Naive thymus-derived CD4-positive, alpha-beta T cell (primary cell): ENCODE data around the gene RNF34. TPM values are rescaled to one million over a fixed set of nuclear protein-coding genes. Genes with fewer than 3 reads are reported as not detected.

Experiments
- ATAC-seq: fragments of 150-1000 bp; cut with Tn5 transposase; 2 replicates; pipeline ENCODE4 v1.10.0; 2021; ENCODE audit warnings: mild to moderate bottlenecking, moderate library complexity
- CTCF ChIA-PET: fragments of 350-600 bp; sonication (Branson Sonifier 250); formaldehyde crosslinking; loops from one replicate; lab custom pipeline; 2021; ENCODE audit warnings: antibody characterized with exemption; lab: Charles Lee
- POLR2A ChIA-PET: fragments of 350-600 bp; sonication (Branson Sonifier 250); formaldehyde crosslinking; loops from one replicate; lab custom pipeline; 2021; ENCODE audit warnings: antibody characterized with exemption, inconsistent platforms; lab: Charles Lee
- DNase-seq, 9 donors: peaks; one replicate each; pipeline versions ENCODE4 v3.0.0 to v3.0.0-alpha.2; 2020 to 2022; ENCODE audit warnings: mixed read lengths in 1 of 9
- H3K27ac ChIP-seq: one replicate; pipeline ENCODE4 v1.7.0; 2013; ENCODE audit warnings: mild to moderate bottlenecking, low read depth, low read length, moderate library complexity
- H3K27me3 ChIP-seq, 2 donors: one replicate each; pipeline ENCODE4 v1.7.0; 2013; ENCODE audit warnings: low read length in 2 of 2, mild to moderate bottlenecking in 2 of 2, moderate library complexity in 2 of 2; ENCODE audit not compliant: control insufficient read depth in 2 of 2, insufficient read depth in 2 of 2
- H3K36me3 ChIP-seq, 3 experiments: 1 replicate in 2 of 3; 2 replicates in 1 of 3; pipeline ENCODE4 v1.7.0; 2013; ENCODE audit warnings: low read length in 3 of 3, mild to moderate bottlenecking in 3 of 3, moderate library complexity in 1 of 3; ENCODE audit not compliant: insufficient read depth in 3 of 3, control insufficient read depth in 2 of 3
- H3K4me1 ChIP-seq, 2 donors: one replicate each; pipeline ENCODE4 v1.7.0; 2013; ENCODE audit warnings: low read length in 2 of 2, mild to moderate bottlenecking in 2 of 2, moderate library complexity in 1 of 2; ENCODE audit not compliant: control insufficient read depth in 2 of 2, insufficient read depth in 2 of 2
- H3K4me3 ChIP-seq: 2 replicates; pipeline ENCODE4 v1.7.0; 2013; ENCODE audit warnings: mild to moderate bottlenecking, low read length
- H3K9me3 ChIP-seq, 3 experiments: 1 replicate in 2 of 3; 2 replicates in 1 of 3; pipeline ENCODE4 v1.7.0; 2013; ENCODE audit warnings: low read length in 3 of 3; ENCODE audit not compliant: control insufficient read depth in 2 of 3
- H3K27ac Mint-ChIP-seq, 9 donors: one replicate each; pipeline ENCODE4 v1.8.0; 2020 to 2022; ENCODE audit warnings: mixed read lengths in 9 of 9, mild to moderate bottlenecking in 8 of 9, moderate library complexity in 5 of 9, inconsistent platforms in 2 of 9
- H3K27me3 Mint-ChIP-seq, 5 donors: one replicate each; pipeline ENCODE4 v1.8.0; 2021 to 2022; ENCODE audit warnings: mixed read lengths in 5 of 5, mild to moderate bottlenecking in 1 of 5
- H3K36me3 Mint-ChIP-seq, 5 donors: one replicate each; pipeline ENCODE4 v1.8.0; 2020 to 2022; ENCODE audit warnings: mixed read lengths in 5 of 5, mild to moderate bottlenecking in 3 of 5, inconsistent platforms in 1 of 5
- H3K4me1 Mint-ChIP-seq, 7 donors: one replicate each; pipeline ENCODE4 v1.8.0; 2020 to 2022; ENCODE audit warnings: mixed read lengths in 7 of 7, mild to moderate bottlenecking in 3 of 7, inconsistent platforms in 1 of 7
- H3K4me3 Mint-ChIP-seq, 10 donors: one replicate each; pipeline ENCODE4 v1.8.0; 2020 to 2022; ENCODE audit warnings: mild to moderate bottlenecking in 10 of 10, mixed read lengths in 10 of 10, moderate library complexity in 6 of 10, inconsistent platforms in 2 of 10
- H3K9me3 Mint-ChIP-seq, 11 donors: one replicate each; pipeline ENCODE4 v1.8.0; 2020 to 2022; ENCODE audit warnings: mixed read lengths in 11 of 11, mild to moderate bottlenecking in 4 of 11, inconsistent platforms in 1 of 11, moderate library complexity in 1 of 11
- intact Hi-C, 2 donors: fragments of 100-400 bp; cut with micrococcal nuclease; formaldehyde crosslinking; loops; one replicate each; pipeline ENCODE4 v1.15.1; 2023
- polyA plus RNA-seq, 2 donors: library from polyadenylated mRNA; unstranded; fragments of 300-500 nt; fragmentation: Illumina TruSeq; gene quantifications; one replicate each; pipeline ENCODE4 v1.2.3, GENCODE V29; 2021
- total RNA-seq, 6 experiments: library from RNA in 5 of 6; stranded (reverse) in 5 of 6; gene quantifications; 1 replicate in 5 of 6; 2 replicates in 1 of 6; pipeline ENCODE4 v1.2.3 and lab custom pipeline; 2021 to 2026

The RNF34 gene
- total and polyA plus RNA-seq, 7 experiments from 2014 or later = 42.5 to 98.4 (median 74.4) TPM

GRCh38 chr12:121443911-121444841 is 44.3 kb downstream of the RNF34 start:
- intact Hi-C loops = loop anchor here (1.0 kb wide), 1 partner anchor 110 kb away; no protein-coding TSS in a partner anchor
- H3K27me3 Mint-ChIP-seq = no peaks in the 10 kb centered on the region

GRCh38 chr12:121444842-121445202 is 44.9 kb downstream of the RNF34 start:
- Histone ChIP-seq H3K4me3 (no peak overlapping the region), H3K4me1 (no peaks in the 10 kb centered on the region), H3K27me3 (no peaks in the 10 kb centered on the region), H3K9me3 (no peaks in the 10 kb centered on the region), H3K27ac (no peak overlapping the region), H3K36me3 (peaks cover 0 to 61% (median 12%) of the 10 kb centered on the region in 3 experiments)
- Mint-ChIP-seq H3K36me3 (peaks cover 3 to 25% (median 7%) of the 10 kb centered on the region in 5 donors), H3K9me3 (peaks cover 0 to 2% (median 0%) of the 10 kb centered on the region in 11 donors), H3K27me3 (no peaks in the 10 kb centered on the region), H3K4me3 (no peak overlapping the region), H3K27ac (peak overlapping the region in 1 of 9 donors; percentile 67), H3K4me1 (peaks cover 0 to 16% (median 7%) of the 10 kb centered on the region in 7 donors)
- POLR2A ChIA-PET = no interaction called here
- ATAC-seq (no peak), DNase-seq (no peak)
- CTCF ChIA-PET = interaction anchor here (0.6 to 1.8 kb wide), 2 partner anchors 17 to 238 kb away, joined by 4 read pairs; no protein-coding TSS in a partner anchor
- intact Hi-C loops = no loop called here

More at GRCh38 chr12:121443911-121444841, 44.3 kb downstream of the RNF34 start:
- Histone ChIP-seq H3K27ac (no peak overlapping the region), H3K4me3 (no peak overlapping the region), H3K9me3 (no peaks in the 10 kb centered on the region), H3K4me1 (no peaks in the 10 kb centered on the region), H3K36me3 (peaks cover 0 to 68% (median 12%) of the 10 kb centered on the region in 3 experiments), H3K27me3 (no peaks in the 10 kb centered on the region)
- Mint-ChIP-seq H3K4me1 (peaks cover 0 to 14% (median 6%) of the 10 kb centered on the region in 7 donors), H3K4me3 (no peak overlapping the region), H3K27ac (peak overlapping the region in 2 of 9 donors; percentile 67 to 69), H3K36me3 (peaks cover 3 to 31% (median 7%) of the 10 kb centered on the region in 5 donors), H3K9me3 (peaks cover 0 to 2% (median 0%) of the 10 kb centered on the region in 11 donors)
- POLR2A ChIA-PET = no interaction called here
- CTCF ChIA-PET = interaction anchor here (0.5 to 3.2 kb wide), 9 partner anchors 12 to 789 kb away, joined by 3 to 28 read pairs (median 3); no protein-coding TSS in a partner anchor
- ATAC-seq = no peak
- DNase-seq = no peak

- ATAC-seq (no peak), DNase-seq (no peak)
- Histone ChIP-seq H3K4me3 (no peak overlapping the region), H3K4me1 (no peaks in the 10 kb centered on the region), H3K36me3 (peaks cover 0 to 43% (median 7%) of the 10 kb centered on the region in 3 experiments), H3K27me3 (no peaks in the 10 kb centered on the region), H3K27ac (no peak overlapping the region), H3K9me3 (no peaks in the 10 kb centered on the region)
- CTCF ChIA-PET = interaction anchor here (0.8 kb wide), 1 partner anchor 111 kb away, joined by 4 read pairs; no protein-coding TSS in a partner anchor
- Mint-ChIP-seq H3K27me3 (no peaks in the 10 kb centered on the region), H3K4me3 (no peak overlapping the region), H3K36me3 (peaks cover 0 to 27% (median 9%) of the 10 kb centered on the region in 5 donors), H3K4me1 (peaks cover 0 to 24% (median 8%) of the 10 kb centered on the region in 7 donors), H3K27ac (peak overlapping the region in 1 of 9 donors; percentile 56), H3K9me3 (peaks cover 0 to 2% (median 0%) of the 10 kb centered on the region in 11 donors)
- POLR2A ChIA-PET = interaction anchor here (0.6 kb wide), 1 partner anchor 400 kb away, joined by 4 read pairs; no protein-coding TSS in a partner anchor
- intact Hi-C loops = no loop called here
Observed at GRCh38 chr12:121446750-121447149, 46.8 kb downstream of the RNF34 start.

GRCh38 chr12:121448771-121449315 is 48.9 kb downstream of the RNF34 start:
- ATAC-seq (no peak), DNase-seq (no peak)
- no peak overlapping the region for H3K4me3 Mint-ChIP-seq
- POLR2A ChIA-PET = no interaction called here
- H3K4me1 Mint-ChIP-seq = peaks cover 0 to 26% (median 8%) of the 10 kb centered on the region in 7 donors
- Histone ChIP-seq H3K36me3 (peaks cover 0 to 37% (median 4%) of the 10 kb centered on the region in 3 experiments), H3K4me1 (no peaks in the 10 kb centered on the region), H3K9me3 (no peaks in the 10 kb centered on the region), H3K4me3 (no peak overlapping the region), H3K27me3 (no peaks in the 10 kb centered on the region), H3K27ac (no peak overlapping the region)
- intact Hi-C loops = no loop called here
- no peaks in the 10 kb centered on the region for H3K27me3 Mint-ChIP-seq
- peaks cover 0 to 33% (median 5%) of the 10 kb centered on the region in 5 donors for H3K36me3 Mint-ChIP-seq
- peaks cover 0 to 2% (median 0%) of the 10 kb centered on the region in 11 donors for H3K9me3 Mint-ChIP-seq
- CTCF ChIA-PET = no interaction called here
- H3K27ac Mint-ChIP-seq = peak overlapping the region in 4 of 9 donors; percentile 9 to 73 (median 20)

- CTCF ChIA-PET = no interaction called here
- peak overlapping the region in 4 of 9 donors; percentile 26 to 54 (median 36) for H3K27ac Mint-ChIP-seq
Observed at GRCh38 chr12:121451961-121452339, 52.0 kb downstream of the RNF34 start.

GRCh38 chr12:121452340-121452984 is 52.5 kb downstream of the RNF34 start:
- H3K36me3 ChIP-seq = peaks cover 0 to 27% (median 0%) of the 10 kb centered on the region in 3 experiments
- no peak overlapping the region for H3K27ac ChIP-seq
- intact Hi-C loops = no loop called here
- Mint-ChIP-seq H3K36me3 (peaks cover 0 to 24% (median 5%) of the 10 kb centered on the region in 5 donors), H3K4me1 (peaks cover 14 to 42% (median 33%) of the 10 kb centered on the region in 7 donors), H3K27me3 (no peaks in the 10 kb centered on the region), H3K4me3 (no peak overlapping the region), H3K9me3 (peaks cover 0 to 2% (median 0%) of the 10 kb centered on the region in 11 donors), H3K27ac (peak overlapping the region in 3 of 9 donors; percentile 33 to 54 (median 38))
- ATAC-seq (peak; percentile 45), DNase-seq (no peak)
- ChIA-PET POLR2A (no interaction called here), CTCF (no interaction called here)
- no peak overlapping the region for H3K4me3 ChIP-seq
- H3K27me3 ChIP-seq = no peaks in the 10 kb centered on the region
- no peaks in the 10 kb centered on the region for H3K4me1 ChIP-seq
- no peaks in the 10 kb centered on the region for H3K9me3 ChIP-seq

More at GRCh38 chr12:121451961-121452339, 52.0 kb downstream of the RNF34 start:
- H3K36me3 Mint-ChIP-seq = peaks cover 0 to 21% (median 5%) of the 10 kb centered on the region in 5 donors
- no peak overlapping the region for H3K27ac ChIP-seq
- H3K36me3 ChIP-seq = peaks cover 0 to 27% (median 0%) of the 10 kb centered on the region in 3 experiments
- DNase-seq = no peak
- H3K27me3 ChIP-seq = no peaks in the 10 kb centered on the region
- H3K4me1 Mint-ChIP-seq = peaks cover 9 to 40% (median 28%) of the 10 kb centered on the region in 7 donors
- no peak overlapping the region for H3K4me3 ChIP-seq
- peak; percentile 30 for ATAC-seq
- H3K4me3 Mint-ChIP-seq = peak overlapping the region in 1 of 10 donors; percentile 18
- POLR2A ChIA-PET = no interaction called here
- no peaks in the 10 kb centered on the region for H3K4me1 ChIP-seq
- intact Hi-C loops = no loop called here
- H3K9me3 Mint-ChIP-seq = peaks cover 0 to 2% (median 0%) of the 10 kb centered on the region in 11 donors
- no peaks in the 10 kb centered on the region for H3K9me3 ChIP-seq
- no peaks in the 10 kb centered on the region for H3K27me3 Mint-ChIP-seq
